Stimulated activated CD8-positive, alpha-beta memory T cell treated with anti-CD3 and anti-CD28 coated beads, Interleukin-4, amount 100 ng/mL, for 1 hour (primary cell): ENCODE results near the gene KCNG3.
"Not testable (repeated sequence)": the region's sequence is repeated elsewhere in the genome, so short reads cannot be mapped to it uniquely, and the experiment has no call there.

ENCODE experiments used
- DNase-seq, 2 donors: peaks; one replicate each; pipeline ENCODE4 v3.0.0-alpha.2; 2020; ENCODE audit warnings: low read depth in 2 of 2, low spot score in 1 of 2

Gene KCNG3

GRCh38 chr2:42430188-42430587 is 63.6 kb downstream of the KCNG3 start:
- DNase-seq, result no peak

GRCh38 chr2:42429352-42429751 is 64.4 kb downstream of the KCNG3 start:
- DNase-seq, result no peak

- no peak for DNase-seq
Observed at GRCh38 chr2:42425697-42426096, 68.1 kb downstream of the KCNG3 start.

- no peak for DNase-seq
Observed at GRCh38 chr2:42424033-42424432, 69.7 kb downstream of the KCNG3 start.

- no peak for DNase-seq
Observed at GRCh38 chr2:42421601-42422239, 72.1 kb downstream of the KCNG3 start.

GRCh38 chr2:42421157-42421485 is 72.7 kb downstream of the KCNG3 start:
- DNase-seq, result no peak

GRCh38 chr2:42414648-42415047 is 79.1 kb downstream of the KCNG3 start:
- no peak for DNase-seq

GRCh38 chr2:42414158-42414557 is 79.6 kb downstream of the KCNG3 start:
- no peak for DNase-seq

- DNase-seq, result no peak
Observed at GRCh38 chr2:42410742-42411514, 82.9 kb downstream of the KCNG3 start.

- DNase-seq, result no peak
Observed at GRCh38 chr2:42408009-42408408, 85.8 kb downstream of the KCNG3 start.

- no peak for DNase-seq
Observed at GRCh38 chr2:42407476-42407875, 86.3 kb downstream of the KCNG3 start.

- no peak for DNase-seq
Observed at GRCh38 chr2:42404676-42405075, 89.1 kb downstream of the KCNG3 start.

GRCh38 chr2:42401773-42402172 is 92.0 kb downstream of the KCNG3 start:
- DNase-seq, result no peak

GRCh38 chr2:42398052-42398451 is 95.7 kb downstream of the KCNG3 start:
- DNase-seq, result not testable (repeated sequence)

- not testable (repeated sequence) for DNase-seq
Observed at GRCh38 chr2:42393320-42393719, 100.5 kb downstream of the KCNG3 start.

- no peak for DNase-seq
Observed at GRCh38 chr2:42392191-42392590, 101.6 kb downstream of the KCNG3 start.
